GM12878 (cell line): Measurements from ENCODE around the gene MATN4. TPM values are rescaled to one million over a fixed set of nuclear protein-coding genes. Genes with fewer than 3 reads are reported as not detected.

Experiments used
- ATAC-seq: fragments of 200-7000 bp; cut with Tn5 transposase; 3 replicates; pipeline ENCODE4 v1.9.1; 2020; ENCODE audit warnings: mild to moderate bottlenecking, moderate library complexity
- Bru-seq: library from RNA; stranded (reverse); fragments of 400-500 nt; gene quantifications from one replicate; lab custom pipeline; 2021; lab: Mats Ljungman, UMichigan
- BruChase-seq, 2 experiments: library from RNA; stranded (reverse); fragments of 400-500 nt; gene quantifications; one replicate each; lab custom pipeline; 2021; lab: Mats Ljungman, UMichigan
- BruUV-seq: library from RNA; stranded (reverse); fragments of 400-500 nt; replicated peaks from 2 replicates; lab custom pipeline; 2021; lab: Mats Ljungman, UMichigan
- CTCF ChIA-PET: fragments of 300-600 bp; sonication (Branson Sonifier 250); formaldehyde crosslinking; extraction: SDS; loops from one replicate; lab custom pipeline; 2021; ENCODE audit warnings: inconsistent platforms; lab: Yijun Ruan, JAX
- POLR2A ChIA-PET: fragments of 350-600 bp; formaldehyde crosslinking; extraction: SDS; loops from one replicate; lab custom pipeline; 2021; ENCODE audit warnings: inconsistent platforms; lab: Charles Lee
- RAD21 ChIA-PET: fragments of 300-600 bp; sonication (Branson Sonifier 250); formaldehyde crosslinking; loops from one replicate; lab custom pipeline; 2023; ENCODE audit warnings: antibody characterized with exemption; ENCODE audit not compliant: unreplicated experiment; lab: Charles Lee
- SMC1A ChIA-PET: fragments of 300-600 bp; sonication (Branson Sonifier 250); formaldehyde crosslinking; loops from one replicate; lab custom pipeline; 2023; ENCODE audit not compliant: unreplicated experiment, uncharacterized antibody; lab: Charles Lee
- DNase-seq: peaks from one replicate; pipeline ENCODE4 v3.0.0-alpha.2; 2011; ENCODE audit warnings: low read depth, low spot score
- FAIRE-seq: peaks from 3 replicates; lab custom pipeline; 2011; peaks lifted over from hg19 to GRCh38; lab: Jason Lieb, UNC
- H2AFZ ChIP-seq: 2 replicates; pipeline ENCODE4 v1.6.0; 2011; ENCODE audit warnings: low read depth, low read length, control low read depth; ENCODE audit not compliant: control insufficient read depth
- H3K27ac ChIP-seq: 2 replicates; pipeline ENCODE4 v1.5.1; 2011; ENCODE audit warnings: control low read depth; ENCODE audit not compliant: control insufficient read depth, insufficient read depth
- H3K27me3 ChIP-seq, 2 experiments: replicated peaks in 1 of 2; 2 replicates each; pipeline versions ENCODE4 v1.6.0 to v1.6.1; 2011; ENCODE audit warnings: low read length in 1 of 2; ENCODE audit not compliant: control insufficient read depth in 2 of 2, insufficient read depth in 2 of 2
- H3K36me3 ChIP-seq, 2 experiments: 2 replicates each; pipeline ENCODE4 v1.5.1; 2011; ENCODE audit warnings: low read length in 1 of 2; ENCODE audit not compliant: control insufficient read depth in 2 of 2, insufficient read depth in 2 of 2
- H3K4me1 ChIP-seq: 2 replicates; pipeline ENCODE4 v1.6.1; 2011; ENCODE audit warnings: mild to moderate bottlenecking, low read length, moderate library complexity, mixed read lengths; ENCODE audit not compliant: control insufficient read depth, insufficient read depth
- H3K4me2 ChIP-seq: 2 replicates; pipeline ENCODE4 v1.6.0; 2011; ENCODE audit warnings: control low read depth; ENCODE audit not compliant: control insufficient read depth, insufficient read depth
- H3K4me3 ChIP-seq: fragments of 200-600 bp; sonication (generic); 2 replicates; pipeline ENCODE4 v1.5.1; 2016
- H3K79me2 ChIP-seq: 2 replicates; pipeline ENCODE4 v1.6.0; 2011; ENCODE audit warnings: low read length; ENCODE audit not compliant: control insufficient read depth, insufficient read depth
- H3K9ac ChIP-seq: 2 replicates; pipeline ENCODE4 v1.8.0; 2011; ENCODE audit warnings: low read length, control low read depth, mixed read lengths; ENCODE audit not compliant: control insufficient read depth, insufficient read depth
- H3K9me3 ChIP-seq: replicated peaks from 3 replicates; pipeline ENCODE4 v1.5.1; 2011; ENCODE audit warnings: mild to moderate bottlenecking, low read length; ENCODE audit not compliant: control insufficient read depth, insufficient read depth
- H4K20me1 ChIP-seq: 2 replicates; pipeline ENCODE4 v1.6.0; 2011; ENCODE audit not compliant: control insufficient read depth, insufficient read depth
- BHLHE40 ChIP-seq, 2 experiments: fragments of 450-650 bp in 1 of 2; IDR thresholded peaks; 2 replicates each; pipeline ENCODE4 v1.6.1; 2011 to 2017; ENCODE audit warnings: low read depth in 2 of 2, borderline replicate concordance in 1 of 2, improper control_type of control experiment in 1 of 2, low read length in 1 of 2, mild to moderate bottlenecking in 1 of 2
- ETV6 ChIP-seq, 2 experiments: fragments of 450-650 bp in 1 of 2; IDR thresholded peaks in 1 of 2; conservative IDR thresholded peaks in 1 of 2; 2 replicates each; pipeline ENCODE4 v1.6.1; 2014; ENCODE audit warnings: antibody characterized with exemption in 1 of 2, borderline replicate concordance in 1 of 2, low read depth in 1 of 2, mild to moderate bottlenecking in 1 of 2, moderate library complexity in 1 of 2
- HCFC1 ChIP-seq: fragments of 150-350 bp; IDR thresholded peaks from 2 replicates; pipeline ENCODE4 v1.6.1; 2014; ENCODE audit warnings: low read length
- KDM1A ChIP-seq: fragments of 200-600 bp; sonication (generic); IDR thresholded peaks from 2 replicates; pipeline ENCODE4 v1.6.1; 2016; ENCODE audit warnings: borderline replicate concordance
- MEF2A ChIP-seq: IDR thresholded peaks from 2 replicates; pipeline ENCODE4 v1.6.1; 2011; ENCODE audit warnings: low read depth, mild to moderate bottlenecking, low read length, moderate library complexity; ENCODE audit not compliant: insufficient read depth
- MEF2B ChIP-seq: fragments of 450-650 bp; IDR thresholded peaks from 2 replicates; pipeline ENCODE4 v1.6.1; 2018; ENCODE audit warnings: mild to moderate bottlenecking, moderate library complexity; ENCODE audit not compliant: partially characterized antibody, poor library complexity, severe bottlenecking
- MTA2 ChIP-seq: fragments of 450-650 bp; IDR thresholded peaks from 2 replicates; pipeline ENCODE4 v1.6.1; 2016; ENCODE audit warnings: low read depth, mild to moderate bottlenecking, moderate library complexity
- SMAD5 ChIP-seq: IDR thresholded peaks from 2 replicates; pipeline ENCODE4 v1.6.1; 2016; ENCODE audit warnings: antibody characterized with exemption, low read depth
- SUZ12 ChIP-seq: fragments of 200-600 bp; sonication (generic); IDR thresholded peaks from one replicate; pipeline ENCODE4 v1.6.1; 2018; ENCODE audit warnings: antibody characterized with exemption, mild to moderate bottlenecking; ENCODE audit not compliant: unreplicated experiment
- WGBS: methylation state at CpG from one replicate; pipeline ENCODE4 v1.1.6; 2016; ENCODE audit warnings: low lambda C conversion rate; ENCODE audit not compliant: insufficient replicate concordance, insufficient coverage; ENCODE audit errors: missing lambda C conversion rate; 5-methylcytosine and 5-hydroxymethylcytosine counted together
- in situ Hi-C: fragments of 300-500 bp; cut with MboI; formaldehyde crosslinking; loops from 9 replicates; pipeline ENCODE4 v1.14.3; 2018; ENCODE audit warnings: mixed read lengths
- intact Hi-C: fragments of 100-400 bp; cut with micrococcal nuclease; formaldehyde crosslinking; loops from one replicate; pipeline ENCODE4 v1.14.2; 2022; ENCODE audit not compliant: unreplicated experiment
- long read RNA-seq, 2 experiments: library from polyadenylated mRNA; unstranded; transcript quantifications; one replicate each; pipeline ENCODE4 v2.0.0, GENCODE V29; 2019 to 2020
- polyA minus RNA-seq, 3 experiments: library from RNA; depleted of rRNA, polyadenylated mRNA; stranded (reverse); fragments of >200 nt; gene quantifications; 2 replicates each; pipeline ENCODE4 v1.2.3, GENCODE V29; 2011
- polyA plus RNA-seq, 11 experiments: library from polyadenylated mRNA; depleted of rRNA in 4 of 11; unstranded in 6 of 11; stranded (reverse) in 5 of 11; fragments of >200 nt; fragmentation: Nextera tagmentation in 4 of 11; fragmentation: Illumina TruSeq in 1 of 11; extraction: Ambion mirVana in 4 of 11; extraction: Trizol in 1 of 11; gene quantifications; 1 replicate in 1 of 11; 2 replicates in 10 of 11; pipeline versions ENCODE4 v1.2.1 to v1.2.3, GENCODE V29; 2011 to 2016; ENCODE audit warnings: inconsistent platforms in 2 of 11, missing spikeins in 2 of 11, low read depth in 1 of 11
- total RNA-seq, 4 experiments: library from RNA; depleted of rRNA in 3 of 4; stranded (reverse); fragments of >200 nt in 3 of 4; fragmentation: Illumina TruSeq in 1 of 4; extraction: Trizol in 1 of 4; gene quantifications; 2 replicates each; pipeline versions ENCODE4 v1.2.1 to v1.2.3, GENCODE V29; 2013 to 2021
- TF ChIP-seq, protein P1 (sequence below): IDR thresholded peaks from 2 replicates; pipeline ENCODE4 v1.6.1; 2012; ENCODE audit warnings: low read depth, low read length, improper control_type of control experiment
- TF ChIP-seq, protein P2 (sequence below): fragments of 450-650 bp; IDR thresholded peaks from 2 replicates; pipeline ENCODE4 v1.6.1; 2014; ENCODE audit warnings: mild to moderate bottlenecking
- TF ChIP-seq, protein P3 (sequence below): IDR thresholded peaks from 2 replicates; pipeline ENCODE4 v1.6.1; 2011; ENCODE audit warnings: borderline replicate concordance, low read depth, mild to moderate bottlenecking, moderate library complexity, mixed read lengths, low read length; ENCODE audit not compliant: insufficient read depth; ENCODE audit errors: extremely low read length
- TF ChIP-seq, protein P4 (sequence below): IDR thresholded peaks from 2 replicates; pipeline ENCODE4 v1.6.1; 2012; ENCODE audit warnings: low read length, inconsistent platforms

Gene MATN4, protein sequence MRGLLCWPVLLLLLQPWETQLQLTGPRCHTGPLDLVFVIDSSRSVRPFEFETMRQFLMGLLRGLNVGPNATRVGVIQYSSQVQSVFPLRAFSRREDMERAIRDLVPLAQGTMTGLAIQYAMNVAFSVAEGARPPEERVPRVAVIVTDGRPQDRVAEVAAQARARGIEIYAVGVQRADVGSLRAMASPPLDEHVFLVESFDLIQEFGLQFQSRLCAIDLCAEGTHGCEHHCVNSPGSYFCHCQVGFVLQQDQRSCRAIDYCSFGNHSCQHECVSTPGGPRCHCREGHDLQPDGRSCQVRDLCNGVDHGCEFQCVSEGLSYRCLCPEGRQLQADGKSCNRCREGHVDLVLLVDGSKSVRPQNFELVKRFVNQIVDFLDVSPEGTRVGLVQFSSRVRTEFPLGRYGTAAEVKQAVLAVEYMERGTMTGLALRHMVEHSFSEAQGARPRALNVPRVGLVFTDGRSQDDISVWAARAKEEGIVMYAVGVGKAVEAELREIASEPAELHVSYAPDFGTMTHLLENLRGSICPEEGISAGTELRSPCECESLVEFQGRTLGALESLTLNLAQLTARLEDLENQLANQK
- not detected in 2 replicates for total RNA-seq (2013; cell fraction: nucleolus; rRNA removed)
- total RNA-seq (2014; rRNA removed) (not detected in 2 replicates), total RNA-seq (2014; rRNA removed; fragmentation: Illumina TruSeq; extraction: Trizol) (not detected in 2 replicates), total RNA-seq (2021) (not detected in 2 replicates), polyA plus RNA-seq (2011; rRNA removed) (0.06 and 0.15 TPM in 2 replicates), polyA plus RNA-seq (2014; fragmentation: Illumina TruSeq; extraction: Trizol) (not detected in 2 replicates), polyA plus RNA-seq (2014; fragmentation: Nextera tagmentation; extraction: Ambion mirVana) (not detected), polyA plus RNA-seq (2014; rRNA removed) (0.10 TPM in 1 of 2 replicates, not detected in the other), polyA plus RNA-seq (2016; fragmentation: Nextera tagmentation; extraction: Ambion mirVana) (not detected), polyA minus RNA-seq (2011; rRNA and poly(A)+ RNA removed) (0.21 and 0.44 TPM in 2 replicates), Bru-seq, nascent RNA (percentile 6 among the genes with signal in this experiment), BruChase-seq, experiment 1, labeled RNA remaining after a 6-hour chase (percentile 13 among the genes with signal in this experiment), BruChase-seq, experiment 2, labeled RNA remaining after a 2-hour chase (percentile 9 among the genes with signal in this experiment)
- polyA plus RNA-seq (2011; ENCODE audit: low read depth): not detected
- polyA plus RNA-seq (2011; cell fraction: cytosol; rRNA removed): 0.34 and 0.52 TPM in 2 replicates
- polyA plus RNA-seq (2011; cell fraction: nucleus; rRNA removed): 0.83 and 0.85 TPM in 2 replicates
- polyA plus RNA-seq (2012): not detected in 2 replicates
- polyA minus RNA-seq (2011; cell fraction: cytosol; rRNA and poly(A)+ RNA removed): not detected in 2 replicates
- polyA minus RNA-seq (2011; cell fraction: nucleus; rRNA and poly(A)+ RNA removed): 0.12 TPM in 1 of 2 replicates, not detected in the other
- long read RNA-seq, experiment 1: 0 reads
- long read RNA-seq, experiment 2: 0 reads

DNA sequence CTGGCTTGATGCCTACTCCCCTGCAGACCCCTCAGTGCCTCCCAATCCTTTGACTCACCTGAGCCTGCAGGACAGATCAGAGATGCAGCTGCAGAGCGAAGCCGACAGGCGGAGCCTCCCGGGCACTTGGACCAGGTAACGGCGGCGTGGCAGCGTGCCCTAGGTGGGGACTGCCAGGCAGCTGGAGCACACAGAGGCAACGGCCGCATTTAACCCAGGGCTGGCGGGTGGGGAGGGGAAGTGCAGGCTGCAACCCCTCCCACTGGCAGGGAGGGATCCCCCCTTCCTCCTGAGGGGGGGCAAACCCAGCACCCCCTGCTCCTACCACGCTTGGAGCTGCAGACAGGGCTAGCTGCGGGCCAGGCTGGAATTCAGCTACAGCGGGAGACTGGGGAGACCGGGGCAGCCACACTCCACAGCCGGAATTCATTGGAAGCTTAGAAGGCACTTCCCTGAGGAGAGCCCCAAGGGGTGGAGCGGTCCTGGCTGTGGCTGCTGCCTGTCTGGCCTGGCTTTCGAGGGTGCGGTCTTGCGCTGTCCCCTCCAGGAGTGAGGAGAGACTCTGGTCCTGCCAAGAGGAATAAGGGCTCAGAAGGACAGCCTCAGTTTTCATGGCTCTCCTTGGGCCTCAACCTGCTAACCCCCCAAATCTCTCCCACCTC is at the start of gene MATN4:
MATN4 (minus strand) TSS at position 183 of the 662 bp plus-strand sequence. CDS start 2,717 bp downstream, outside the sequence.
- DNase-seq: no peak
- Histone ChIP-seq H3K4me2 (no peak within 1 kb of the TSS), H3K4me3 (no peak within 1 kb of the TSS), H3K79me2 (no peaks in the 10 kb centered on the region), H3K9ac (no peak within 1 kb of the TSS), H2AFZ (no peak within 1 kb of the TSS), H3K27ac (no peak within 1 kb of the TSS), H3K9me3 (no peaks in the 10 kb centered on the region), H4K20me1 (no peaks in the 10 kb centered on the region), H3K4me1 (no peaks in the 10 kb centered on the region), H3K27me3 (peaks cover 0 to 11% of the 10 kb centered on the region in 2 experiments; a peak in 1 of 4 replicates), H3K36me3 (no peaks in the 10 kb centered on the region)
- no TSS peak for BruUV-seq
- ChIA-PET SMC1A (no interaction called here), POLR2A (no interaction called here), RAD21 (no interaction called here), CTCF (interaction anchor here (0.6 kb wide), 1 partner anchor 172 kb away, joined by 3 read pairs; no protein-coding TSS in a partner anchor)
- no peak for FAIRE-seq
- intact Hi-C loops: no loop called here
- 44% methylated on average over 20 of the region's 20 CpGs for WGBS
- ATAC-seq: peak; percentile 29; the same call in 1 of the 3 replicates
- in situ Hi-C loops: no loop called here
- TF ChIP-seq MEF2A (no peak), ETV6 (conservative IDR thresholded peaks at IDR 0.05 in 1 of 2, IDR thresholded peaks at IDR 0.05 in 1 of 2; ENCODE audit: borderline replicate concordance in 1 of 2, low read depth in 1 of 2) (no peak), HCFC1 (no peak), MTA2 (no peak), MEF2B (no peak), KDM1A (no peak), SMAD5 (no peak), SUZ12 (no peak), BHLHE40 (IDR thresholded peaks at IDR 0.05; ENCODE audit: borderline replicate concordance in 1 of 2, low read depth in 2 of 2, low read length in 1 of 2) (no peak)
- TF ChIP-seq, protein P1, sequence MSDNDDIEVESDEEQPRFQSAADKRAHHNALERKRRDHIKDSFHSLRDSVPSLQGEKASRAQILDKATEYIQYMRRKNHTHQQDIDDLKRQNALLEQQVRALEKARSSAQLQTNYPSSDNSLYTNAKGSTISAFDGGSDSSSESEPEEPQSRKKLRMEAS: no peak
- TF ChIP-seq, protein P2, sequence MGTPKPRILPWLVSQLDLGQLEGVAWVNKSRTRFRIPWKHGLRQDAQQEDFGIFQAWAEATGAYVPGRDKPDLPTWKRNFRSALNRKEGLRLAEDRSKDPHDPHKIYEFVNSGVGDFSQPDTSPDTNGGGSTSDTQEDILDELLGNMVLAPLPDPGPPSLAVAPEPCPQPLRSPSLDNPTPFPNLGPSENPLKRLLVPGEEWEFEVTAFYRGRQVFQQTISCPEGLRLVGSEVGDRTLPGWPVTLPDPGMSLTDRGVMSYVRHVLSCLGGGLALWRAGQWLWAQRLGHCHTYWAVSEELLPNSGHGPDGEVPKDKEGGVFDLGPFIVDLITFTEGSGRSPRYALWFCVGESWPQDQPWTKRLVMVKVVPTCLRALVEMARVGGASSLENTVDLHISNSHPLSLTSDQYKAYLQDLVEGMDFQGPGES: no peak
- TF ChIP-seq, protein P3, sequence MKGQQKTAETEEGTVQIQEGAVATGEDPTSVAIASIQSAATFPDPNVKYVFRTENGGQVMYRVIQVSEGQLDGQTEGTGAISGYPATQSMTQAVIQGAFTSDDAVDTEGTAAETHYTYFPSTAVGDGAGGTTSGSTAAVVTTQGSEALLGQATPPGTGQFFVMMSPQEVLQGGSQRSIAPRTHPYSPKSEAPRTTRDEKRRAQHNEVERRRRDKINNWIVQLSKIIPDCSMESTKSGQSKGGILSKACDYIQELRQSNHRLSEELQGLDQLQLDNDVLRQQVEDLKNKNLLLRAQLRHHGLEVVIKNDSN: no peak
- TF ChIP-seq, protein P4, sequence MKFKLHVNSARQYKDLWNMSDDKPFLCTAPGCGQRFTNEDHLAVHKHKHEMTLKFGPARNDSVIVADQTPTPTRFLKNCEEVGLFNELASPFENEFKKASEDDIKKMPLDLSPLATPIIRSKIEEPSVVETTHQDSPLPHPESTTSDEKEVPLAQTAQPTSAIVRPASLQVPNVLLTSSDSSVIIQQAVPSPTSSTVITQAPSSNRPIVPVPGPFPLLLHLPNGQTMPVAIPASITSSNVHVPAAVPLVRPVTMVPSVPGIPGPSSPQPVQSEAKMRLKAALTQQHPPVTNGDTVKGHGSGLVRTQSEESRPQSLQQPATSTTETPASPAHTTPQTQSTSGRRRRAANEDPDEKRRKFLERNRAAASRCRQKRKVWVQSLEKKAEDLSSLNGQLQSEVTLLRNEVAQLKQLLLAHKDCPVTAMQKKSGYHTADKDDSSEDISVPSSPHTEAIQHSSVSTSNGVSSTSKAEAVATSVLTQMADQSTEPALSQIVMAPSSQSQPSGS: no peak
